GM23338 (cell line): Measurements from ENCODE around the gene ZBTB7C. TPM values are rescaled to one million over a fixed set of nuclear protein-coding genes. Genes with fewer than 3 reads are reported as not detected.

Experiments used
- ATAC-seq: fragments of 200-7000 bp; cut with Tn5 transposase; 3 replicates; pipeline ENCODE4 v1.9.1; 2020
- DNase-seq: peaks from one replicate; pipeline ENCODE4 v3.0.0-alpha.2; 2015; ENCODE audit warnings: low spot score
- H2AFZ ChIP-seq: fragments of 200-600 bp; sonication (generic); 2 replicates; pipeline ENCODE4 v1.8.0; 2016; ENCODE audit warnings: antibody characterized with exemption, mild to moderate bottlenecking, moderate library complexity
- H3F3A ChIP-seq: fragments of 200-600 bp; sonication (generic); replicated peaks from 2 replicates; pipeline ENCODE4 v1.8.0; 2017; ENCODE audit warnings: antibody characterized with exemption, mixed run types, low read depth
- H3K27ac ChIP-seq: fragments of 200-600 bp; sonication (generic); 2 replicates; pipeline ENCODE4 v1.6.1; 2016; ENCODE audit warnings: low read depth
- H3K27me3 ChIP-seq: fragments of 200-600 bp; sonication (generic); 2 replicates; pipeline ENCODE4 v1.8.0; 2016; ENCODE audit warnings: mild to moderate bottlenecking, mixed run types, moderate library complexity; ENCODE audit not compliant: insufficient read depth
- H3K36me3 ChIP-seq: fragments of 200-600 bp; sonication (generic); 2 replicates; pipeline ENCODE4 v1.8.0; 2016; ENCODE audit warnings: mild to moderate bottlenecking; ENCODE audit not compliant: insufficient read depth
- H3K4me1 ChIP-seq: fragments of 200-600 bp; sonication (generic); 2 replicates; pipeline ENCODE4 v1.8.0; 2016; ENCODE audit warnings: mild to moderate bottlenecking, moderate library complexity; ENCODE audit not compliant: insufficient read depth
- H3K4me2 ChIP-seq: fragments of 200-600 bp; sonication (generic); 2 replicates; pipeline ENCODE4 v1.7.1; 2017; ENCODE audit warnings: mixed run types
- H3K4me3 ChIP-seq: fragments of 200-600 bp; sonication (generic); 2 replicates; pipeline ENCODE4 v1.6.1; 2016; ENCODE audit warnings: mixed run types
- H3K79me2 ChIP-seq: fragments of 200-600 bp; sonication (generic); replicated peaks from 2 replicates; pipeline ENCODE4 v1.8.0; 2017; ENCODE audit warnings: mild to moderate bottlenecking; ENCODE audit not compliant: insufficient read depth
- H3K9me2 ChIP-seq: fragments of 200-600 bp; sonication (generic); 2 replicates; pipeline ENCODE4 v1.8.0; 2017; ENCODE audit not compliant: insufficient read depth
- H4K20me1 ChIP-seq: fragments of 200-600 bp; sonication (generic); replicated peaks from 2 replicates; pipeline ENCODE4 v1.8.0; 2017; ENCODE audit warnings: mild to moderate bottlenecking; ENCODE audit not compliant: insufficient read depth
- H3K27ac Mint-ChIP-seq: 2 replicates; pipeline ENCODE4 v1.8.0; 2020; ENCODE audit warnings: inconsistent platforms, mild to moderate bottlenecking, moderate library complexity, mixed read lengths
- H3K27me3 Mint-ChIP-seq: 3 replicates; pipeline ENCODE4 v1.8.0; 2022; ENCODE audit warnings: low read depth, mild to moderate bottlenecking, moderate library complexity, mixed read lengths, inconsistent platforms; ENCODE audit not compliant: insufficient read depth, poor library complexity
- H3K36me3 Mint-ChIP-seq: 3 replicates; pipeline ENCODE4 v1.8.0; 2021; ENCODE audit warnings: low read depth, mild to moderate bottlenecking, inconsistent platforms, moderate library complexity, mixed read lengths
- H3K4me1 Mint-ChIP-seq: 3 replicates; pipeline ENCODE4 v1.8.0; 2020; ENCODE audit warnings: mild to moderate bottlenecking, inconsistent platforms, mixed read lengths
- H3K4me3 Mint-ChIP-seq: 3 replicates; pipeline ENCODE4 v1.8.0; 2021; ENCODE audit warnings: moderate library complexity, mild to moderate bottlenecking, inconsistent platforms, mixed read lengths
- H3K9me3 Mint-ChIP-seq: 3 replicates; pipeline ENCODE4 v1.8.0; 2020; ENCODE audit warnings: moderate library complexity, mild to moderate bottlenecking, inconsistent platforms, mixed read lengths
- CREB1 ChIP-seq: fragments of 250-450 bp; sonication (Bioruptor Pico); IDR thresholded peaks from 2 replicates; pipeline ENCODE4 v1.5.0; 2020; ENCODE audit warnings: low read depth, mild to moderate bottlenecking, moderate library complexity
- EZH2 ChIP-seq: fragments of 200-600 bp; sonication (generic); IDR thresholded peaks from one replicate; pipeline ENCODE4 v1.8.0; 2017; ENCODE audit warnings: antibody characterized with exemption, mild to moderate bottlenecking, low read depth; ENCODE audit not compliant: unreplicated experiment
- EZH2phosphoT487 ChIP-seq: fragments of 200-600 bp; sonication (generic); IDR thresholded peaks from one replicate; pipeline ENCODE4 v1.8.1; 2018; ENCODE audit warnings: antibody characterized with exemption; ENCODE audit not compliant: unreplicated experiment
- JUNB ChIP-seq: IDR thresholded peaks from one replicate; pipeline ENCODE4 v1.6.1; 2016; ENCODE audit warnings: antibody characterized with exemption; ENCODE audit not compliant: unreplicated experiment
- NANOG ChIP-seq: IDR thresholded peaks from 2 replicates; pipeline ENCODE4 v1.6.1; 2016; ENCODE audit warnings: antibody characterized with exemption, borderline replicate concordance
- POLR2AphosphoS5 ChIP-seq: IDR thresholded peaks from 2 replicates; pipeline ENCODE4 v1.6.1; 2016; ENCODE audit warnings: antibody characterized with exemption, low read depth
- STAT1 ChIP-seq: IDR thresholded peaks from one replicate; pipeline ENCODE4 v1.6.1; 2016; ENCODE audit warnings: antibody characterized with exemption; ENCODE audit not compliant: unreplicated experiment
- ZNF114 ChIP-seq: fragments of 250-450 bp; sonication (Bioruptor Pico); IDR thresholded peaks from 2 replicates; pipeline ENCODE4 v1.5.0; 2020; ENCODE audit warnings: mild to moderate bottlenecking, moderate library complexity
- ZNF331 ChIP-seq: fragments of 250-450 bp; sonication (Bioruptor Pico); IDR thresholded peaks from 2 replicates; pipeline ENCODE4 v1.5.0; 2020; ENCODE audit warnings: low read depth, mild to moderate bottlenecking, moderate library complexity
- polyA plus RNA-seq: library from polyadenylated mRNA; unstranded; fragments of >200 nt; fragmentation: Nextera tagmentation; extraction: Ambion mirVana; gene quantifications from 2 replicates; pipeline ENCODE4 v1.2.1, GENCODE V29; 2016
- total RNA-seq: library from RNA; depleted of rRNA; stranded (reverse); fragments of >200 nt; shearing (Covaris generic); gene quantifications from 2 replicates; pipeline ENCODE4 v1.2.3, GENCODE V29; 2014
- TF ChIP-seq, protein P1 (sequence below), 2 experiments: fragments of 200-600 bp in 1 of 2; sonication (generic) in 1 of 2; conservative IDR thresholded peaks; 2 replicates each; pipeline versions ENCODE4 v1.5.1 to v1.6.1; 2016 to 2017; ENCODE audit warnings: antibody characterized with exemption in 2 of 2, low read depth in 2 of 2, mild to moderate bottlenecking in 2 of 2, moderate library complexity in 1 of 2
- TF ChIP-seq, protein P2 (sequence below): fragments of 250-450 bp; sonication (Bioruptor Pico); IDR thresholded peaks from 2 replicates; pipeline ENCODE4 v1.5.0; 2020; ENCODE audit warnings: mild to moderate bottlenecking, moderate library complexity
- TF ChIP-seq, protein P3 (sequence below): IDR thresholded peaks from 2 replicates; pipeline ENCODE4 v1.6.1; 2016; ENCODE audit warnings: antibody characterized with exemption
- TF ChIP-seq, protein P4 (sequence below): IDR thresholded peaks from one replicate; pipeline ENCODE4 v1.6.1; 2018; ENCODE audit warnings: antibody characterized with exemption; ENCODE audit not compliant: unreplicated experiment

ZBTB7C gene
- total and polyA plus RNA-seq, 2 experiments from 2014 or later: 0.03 to 0.14 TPM

DNA sequence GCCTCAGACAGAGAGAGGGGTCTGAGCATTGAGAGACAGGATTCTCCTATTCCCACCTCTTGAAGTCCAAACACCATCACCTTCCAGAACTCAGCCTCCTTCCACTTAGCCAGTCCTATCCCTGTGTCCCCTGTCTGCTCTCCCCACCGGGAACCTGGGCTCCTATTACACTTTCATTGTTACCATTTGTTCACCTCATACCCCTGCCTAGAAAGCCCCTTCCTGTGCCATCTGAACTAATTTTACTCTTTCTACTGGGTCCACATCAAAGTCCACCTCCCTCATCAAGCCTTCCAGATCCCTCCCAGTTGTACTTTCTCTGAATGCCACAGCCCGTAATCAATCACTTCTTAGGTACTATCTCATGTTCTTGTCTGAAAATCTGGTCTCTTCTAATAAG lies 220.6 kb downstream of the ZBTB7C start:
- Histone ChIP-seq H3K36me3 (no peaks in the 10 kb centered on the region), H3K4me2 (no peak overlapping the region), H3K27me3 (no peaks in the 10 kb centered on the region), H3K79me2 (no peaks in the 10 kb centered on the region), H4K20me1 (no peaks in the 10 kb centered on the region), H3K4me1 (no peaks in the 10 kb centered on the region), H3K27ac (no peak overlapping the region), H3K4me3 (no peak overlapping the region), H3F3A (no peaks in the 10 kb centered on the region), H3K9me2 (no peaks in the 10 kb centered on the region), H2AFZ (no peak overlapping the region)
- H3K9me3 Mint-ChIP-seq: no peaks in the 10 kb centered on the region
- H3K27ac Mint-ChIP-seq: no peak overlapping the region
- TF ChIP-seq JUNB (no peak), STAT1 (no peak), ZNF114 (CRISPR knock-in tag) (no peak), NANOG (no peak), POLR2AphosphoS5 (no peak), CREB1 (CRISPR knock-in tag) (no peak), EZH2phosphoT487 (no peak), ZNF331 (CRISPR knock-in tag) (no peak), EZH2 (no peak)
- TF ChIP-seq, protein P1, sequence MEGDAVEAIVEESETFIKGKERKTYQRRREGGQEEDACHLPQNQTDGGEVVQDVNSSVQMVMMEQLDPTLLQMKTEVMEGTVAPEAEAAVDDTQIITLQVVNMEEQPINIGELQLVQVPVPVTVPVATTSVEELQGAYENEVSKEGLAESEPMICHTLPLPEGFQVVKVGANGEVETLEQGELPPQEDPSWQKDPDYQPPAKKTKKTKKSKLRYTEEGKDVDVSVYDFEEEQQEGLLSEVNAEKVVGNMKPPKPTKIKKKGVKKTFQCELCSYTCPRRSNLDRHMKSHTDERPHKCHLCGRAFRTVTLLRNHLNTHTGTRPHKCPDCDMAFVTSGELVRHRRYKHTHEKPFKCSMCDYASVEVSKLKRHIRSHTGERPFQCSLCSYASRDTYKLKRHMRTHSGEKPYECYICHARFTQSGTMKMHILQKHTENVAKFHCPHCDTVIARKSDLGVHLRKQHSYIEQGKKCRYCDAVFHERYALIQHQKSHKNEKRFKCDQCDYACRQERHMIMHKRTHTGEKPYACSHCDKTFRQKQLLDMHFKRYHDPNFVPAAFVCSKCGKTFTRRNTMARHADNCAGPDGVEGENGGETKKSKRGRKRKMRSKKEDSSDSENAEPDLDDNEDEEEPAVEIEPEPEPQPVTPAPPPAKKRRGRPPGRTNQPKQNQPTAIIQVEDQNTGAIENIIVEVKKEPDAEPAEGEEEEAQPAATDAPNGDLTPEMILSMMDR (conservative IDR thresholded peaks at IDR 0.05; ENCODE audit: low read depth in 2 of 2): no peak
- TF ChIP-seq, protein P2, sequence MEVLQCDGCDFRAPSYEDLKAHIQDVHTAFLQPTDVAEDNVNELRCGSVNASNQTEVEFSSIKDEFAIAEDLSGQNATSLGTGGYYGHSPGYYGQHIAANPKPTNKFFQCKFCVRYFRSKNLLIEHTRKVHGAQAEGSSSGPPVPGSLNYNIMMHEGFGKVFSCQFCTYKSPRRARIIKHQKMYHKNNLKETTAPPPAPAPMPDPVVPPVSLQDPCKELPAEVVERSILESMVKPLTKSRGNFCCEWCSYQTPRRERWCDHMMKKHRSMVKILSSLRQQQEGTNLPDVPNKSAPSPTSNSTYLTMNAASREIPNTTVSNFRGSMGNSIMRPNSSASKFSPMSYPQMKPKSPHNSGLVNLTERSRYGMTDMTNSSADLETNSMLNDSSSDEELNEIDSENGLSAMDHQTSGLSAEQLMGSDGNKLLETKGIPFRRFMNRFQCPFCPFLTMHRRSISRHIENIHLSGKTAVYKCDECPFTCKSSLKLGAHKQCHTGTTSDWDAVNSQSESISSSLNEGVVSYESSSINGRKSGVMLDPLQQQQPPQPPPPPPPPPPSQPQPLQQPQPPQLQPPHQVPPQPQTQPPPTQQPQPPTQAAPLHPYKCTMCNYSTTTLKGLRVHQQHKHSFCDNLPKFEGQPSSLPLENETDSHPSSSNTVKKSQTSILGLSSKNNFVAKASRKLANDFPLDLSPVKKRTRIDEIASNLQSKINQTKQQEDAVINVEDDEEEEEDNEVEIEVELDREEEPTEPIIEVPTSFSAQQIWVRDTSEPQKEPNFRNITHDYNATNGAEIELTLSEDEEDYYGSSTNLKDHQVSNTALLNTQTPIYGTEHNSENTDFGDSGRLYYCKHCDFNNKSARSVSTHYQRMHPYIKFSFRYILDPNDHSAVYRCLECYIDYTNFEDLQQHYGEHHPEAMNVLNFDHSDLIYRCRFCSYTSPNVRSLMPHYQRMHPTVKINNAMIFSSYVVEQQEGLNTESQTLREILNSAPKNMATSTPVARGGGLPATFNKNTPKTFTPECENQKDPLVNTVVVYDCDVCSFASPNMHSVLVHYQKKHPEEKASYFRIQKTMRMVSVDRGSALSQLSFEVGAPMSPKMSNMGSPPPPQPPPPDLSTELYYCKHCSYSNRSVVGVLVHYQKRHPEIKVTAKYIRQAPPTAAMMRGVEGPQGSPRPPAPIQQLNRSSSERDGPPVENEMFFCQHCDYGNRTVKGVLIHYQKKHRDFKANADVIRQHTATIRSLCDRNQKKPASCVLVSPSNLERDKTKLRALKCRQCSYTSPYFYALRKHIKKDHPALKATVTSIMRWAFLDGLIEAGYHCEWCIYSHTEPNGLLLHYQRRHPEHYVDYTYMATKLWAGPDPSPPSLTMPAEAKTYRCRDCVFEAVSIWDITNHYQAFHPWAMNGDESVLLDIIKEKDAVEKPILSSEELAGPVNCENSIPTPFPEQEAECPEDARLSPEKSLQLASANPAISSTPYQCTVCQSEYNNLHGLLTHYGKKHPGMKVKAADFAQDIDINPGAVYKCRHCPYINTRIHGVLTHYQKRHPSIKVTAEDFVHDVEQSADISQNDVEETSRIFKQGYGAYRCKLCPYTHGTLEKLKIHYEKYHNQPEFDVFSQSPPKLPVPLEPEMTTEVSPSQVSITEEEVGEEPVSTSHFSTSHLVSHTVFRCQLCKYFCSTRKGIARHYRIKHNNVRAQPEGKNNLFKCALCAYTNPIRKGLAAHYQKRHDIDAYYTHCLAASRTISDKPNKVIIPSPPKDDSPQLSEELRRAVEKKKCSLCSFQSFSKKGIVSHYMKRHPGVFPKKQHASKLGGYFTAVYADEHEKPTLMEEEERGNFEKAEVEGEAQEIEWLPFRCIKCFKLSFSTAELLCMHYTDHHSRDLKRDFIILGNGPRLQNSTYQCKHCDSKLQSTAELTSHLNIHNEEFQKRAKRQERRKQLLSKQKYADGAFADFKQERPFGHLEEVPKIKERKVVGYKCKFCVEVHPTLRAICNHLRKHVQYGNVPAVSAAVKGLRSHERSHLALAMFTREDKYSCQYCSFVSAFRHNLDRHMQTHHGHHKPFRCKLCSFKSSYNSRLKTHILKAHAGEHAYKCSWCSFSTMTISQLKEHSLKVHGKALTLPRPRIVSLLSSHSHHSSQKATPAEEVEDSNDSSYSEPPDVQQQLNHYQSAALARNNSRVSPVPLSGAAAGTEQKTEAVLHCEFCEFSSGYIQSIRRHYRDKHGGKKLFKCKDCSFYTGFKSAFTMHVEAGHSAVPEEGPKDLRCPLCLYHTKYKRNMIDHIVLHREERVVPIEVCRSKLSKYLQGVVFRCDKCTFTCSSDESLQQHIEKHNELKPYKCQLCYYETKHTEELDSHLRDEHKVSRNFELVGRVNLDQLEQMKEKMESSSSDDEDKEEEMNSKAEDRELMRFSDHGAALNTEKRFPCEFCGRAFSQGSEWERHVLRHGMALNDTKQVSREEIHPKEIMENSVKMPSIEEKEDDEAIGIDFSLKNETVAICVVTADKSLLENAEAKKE (CRISPR knock-in tag): no peak
- TF ChIP-seq, protein P3, sequence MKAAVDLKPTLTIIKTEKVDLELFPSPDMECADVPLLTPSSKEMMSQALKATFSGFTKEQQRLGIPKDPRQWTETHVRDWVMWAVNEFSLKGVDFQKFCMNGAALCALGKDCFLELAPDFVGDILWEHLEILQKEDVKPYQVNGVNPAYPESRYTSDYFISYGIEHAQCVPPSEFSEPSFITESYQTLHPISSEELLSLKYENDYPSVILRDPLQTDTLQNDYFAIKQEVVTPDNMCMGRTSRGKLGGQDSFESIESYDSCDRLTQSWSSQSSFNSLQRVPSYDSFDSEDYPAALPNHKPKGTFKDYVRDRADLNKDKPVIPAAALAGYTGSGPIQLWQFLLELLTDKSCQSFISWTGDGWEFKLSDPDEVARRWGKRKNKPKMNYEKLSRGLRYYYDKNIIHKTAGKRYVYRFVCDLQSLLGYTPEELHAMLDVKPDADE: no peak
- TF ChIP-seq, protein P4, sequence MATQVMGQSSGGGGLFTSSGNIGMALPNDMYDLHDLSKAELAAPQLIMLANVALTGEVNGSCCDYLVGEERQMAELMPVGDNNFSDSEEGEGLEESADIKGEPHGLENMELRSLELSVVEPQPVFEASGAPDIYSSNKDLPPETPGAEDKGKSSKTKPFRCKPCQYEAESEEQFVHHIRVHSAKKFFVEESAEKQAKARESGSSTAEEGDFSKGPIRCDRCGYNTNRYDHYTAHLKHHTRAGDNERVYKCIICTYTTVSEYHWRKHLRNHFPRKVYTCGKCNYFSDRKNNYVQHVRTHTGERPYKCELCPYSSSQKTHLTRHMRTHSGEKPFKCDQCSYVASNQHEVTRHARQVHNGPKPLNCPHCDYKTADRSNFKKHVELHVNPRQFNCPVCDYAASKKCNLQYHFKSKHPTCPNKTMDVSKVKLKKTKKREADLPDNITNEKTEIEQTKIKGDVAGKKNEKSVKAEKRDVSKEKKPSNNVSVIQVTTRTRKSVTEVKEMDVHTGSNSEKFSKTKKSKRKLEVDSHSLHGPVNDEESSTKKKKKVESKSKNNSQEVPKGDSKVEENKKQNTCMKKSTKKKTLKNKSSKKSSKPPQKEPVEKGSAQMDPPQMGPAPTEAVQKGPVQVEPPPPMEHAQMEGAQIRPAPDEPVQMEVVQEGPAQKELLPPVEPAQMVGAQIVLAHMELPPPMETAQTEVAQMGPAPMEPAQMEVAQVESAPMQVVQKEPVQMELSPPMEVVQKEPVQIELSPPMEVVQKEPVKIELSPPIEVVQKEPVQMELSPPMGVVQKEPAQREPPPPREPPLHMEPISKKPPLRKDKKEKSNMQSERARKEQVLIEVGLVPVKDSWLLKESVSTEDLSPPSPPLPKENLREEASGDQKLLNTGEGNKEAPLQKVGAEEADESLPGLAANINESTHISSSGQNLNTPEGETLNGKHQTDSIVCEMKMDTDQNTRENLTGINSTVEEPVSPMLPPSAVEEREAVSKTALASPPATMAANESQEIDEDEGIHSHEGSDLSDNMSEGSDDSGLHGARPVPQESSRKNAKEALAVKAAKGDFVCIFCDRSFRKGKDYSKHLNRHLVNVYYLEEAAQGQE: no peak
- peaks cover 4% of the 10 kb centered on the region for H3K4me1 Mint-ChIP-seq
- no peak overlapping the region for H3K4me3 Mint-ChIP-seq
- peaks cover 6% of the 10 kb centered on the region for H3K27me3 Mint-ChIP-seq
- no peaks in the 10 kb centered on the region for H3K36me3 Mint-ChIP-seq
- DNase-seq (no peak), ATAC-seq (no peak)
